ENCODE results near the gene RASGRF1. TPM values are rescaled to one million over a fixed set of nuclear protein-coding genes. Genes with fewer than 3 reads are reported as not detected.

RASGRF1 gene
- total RNA-seq, 1 donor from 2014 or later = not detected

DNA sequence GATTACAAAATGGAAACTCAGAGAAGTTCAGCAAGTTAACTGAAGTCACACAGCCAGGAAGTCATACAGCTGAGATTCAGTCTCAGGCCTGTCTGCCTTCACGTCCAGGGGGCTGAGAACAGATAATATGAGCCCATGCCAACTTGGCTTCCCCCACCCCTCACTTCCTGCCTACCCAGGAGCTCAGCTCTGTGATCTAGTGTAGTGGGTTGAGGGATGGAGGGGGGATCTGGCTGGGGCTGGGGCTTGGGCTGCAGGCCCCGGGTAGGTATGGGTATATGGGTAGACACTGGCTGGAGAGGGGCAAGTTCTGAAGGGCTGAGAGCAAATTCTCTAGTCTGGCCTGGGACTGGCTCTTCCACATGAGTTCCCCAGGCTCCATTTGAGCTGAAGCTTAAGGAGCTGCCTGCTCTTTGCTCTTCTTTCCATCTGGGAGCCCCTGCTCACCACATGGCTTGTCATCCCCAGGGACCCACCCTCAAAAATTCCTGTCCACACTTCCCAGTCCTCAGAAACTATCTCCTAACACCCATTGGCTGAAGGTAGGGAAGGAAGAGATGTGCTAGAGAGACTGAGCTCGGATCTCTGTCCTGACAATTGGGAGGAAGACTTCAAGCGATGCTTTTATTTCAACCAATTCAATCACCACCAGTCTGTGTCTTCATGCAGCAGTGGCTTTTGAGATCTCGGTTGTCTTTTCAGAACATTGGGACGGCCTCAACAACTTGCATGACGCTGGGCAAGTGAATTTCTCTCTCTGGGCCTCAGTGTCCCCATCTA, 2.0 kb downstream of the RASGRF1 start:
- Mint-ChIP-seq H3K27ac (ENCODE audit: unreplicated experiment) (no peak overlapping the region), H3K4me1 (ENCODE audit: unreplicated experiment) (peaks cover 12% of the 10 kb centered on the region), H3K4me3 (ENCODE audit: unreplicated experiment) (no peak overlapping the region), H3K36me3 (ENCODE audit: low read depth, unreplicated experiment) (no peaks in the 10 kb centered on the region), H3K9me3 (ENCODE audit: unreplicated experiment) (no peaks in the 10 kb centered on the region), H3K27me3 (ENCODE audit: unreplicated experiment) (peaks cover 37% of the 10 kb centered on the region)
- no peak for DNase-seq (ENCODE audit: low spot score)
- TF ChIP-seq, protein P1, sequence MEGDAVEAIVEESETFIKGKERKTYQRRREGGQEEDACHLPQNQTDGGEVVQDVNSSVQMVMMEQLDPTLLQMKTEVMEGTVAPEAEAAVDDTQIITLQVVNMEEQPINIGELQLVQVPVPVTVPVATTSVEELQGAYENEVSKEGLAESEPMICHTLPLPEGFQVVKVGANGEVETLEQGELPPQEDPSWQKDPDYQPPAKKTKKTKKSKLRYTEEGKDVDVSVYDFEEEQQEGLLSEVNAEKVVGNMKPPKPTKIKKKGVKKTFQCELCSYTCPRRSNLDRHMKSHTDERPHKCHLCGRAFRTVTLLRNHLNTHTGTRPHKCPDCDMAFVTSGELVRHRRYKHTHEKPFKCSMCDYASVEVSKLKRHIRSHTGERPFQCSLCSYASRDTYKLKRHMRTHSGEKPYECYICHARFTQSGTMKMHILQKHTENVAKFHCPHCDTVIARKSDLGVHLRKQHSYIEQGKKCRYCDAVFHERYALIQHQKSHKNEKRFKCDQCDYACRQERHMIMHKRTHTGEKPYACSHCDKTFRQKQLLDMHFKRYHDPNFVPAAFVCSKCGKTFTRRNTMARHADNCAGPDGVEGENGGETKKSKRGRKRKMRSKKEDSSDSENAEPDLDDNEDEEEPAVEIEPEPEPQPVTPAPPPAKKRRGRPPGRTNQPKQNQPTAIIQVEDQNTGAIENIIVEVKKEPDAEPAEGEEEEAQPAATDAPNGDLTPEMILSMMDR (IDR thresholded peaks at IDR 0.05; ENCODE audit: unreplicated experiment) = no peak

DNA sequence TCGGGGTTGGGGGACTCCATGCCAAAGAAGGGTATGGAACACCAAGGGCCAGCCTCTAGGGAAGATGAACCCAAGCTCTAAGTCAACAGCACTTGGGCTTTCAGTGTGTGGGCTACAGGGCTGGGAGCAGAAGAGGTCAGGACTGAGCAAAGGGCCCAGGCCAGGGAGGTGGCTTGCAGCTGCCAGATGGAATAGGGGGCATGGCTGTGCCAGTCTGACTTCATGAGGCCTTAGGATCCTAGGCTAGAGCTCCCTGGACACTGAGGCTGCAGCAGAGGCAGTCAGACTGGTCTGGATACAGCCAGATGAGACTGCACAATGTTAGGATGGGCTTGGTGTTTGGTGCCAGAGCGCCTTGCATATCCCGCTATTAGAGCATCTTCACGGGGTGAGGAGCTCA, 3.8 kb downstream of the RASGRF1 start:
- Mint-ChIP-seq H3K36me3 (ENCODE audit: low read depth, unreplicated experiment) (no peaks in the 10 kb centered on the region), H3K27me3 (ENCODE audit: unreplicated experiment) (peaks cover 30% of the 10 kb centered on the region)
- DNase-seq (ENCODE audit: low spot score) = no peak

DNA sequence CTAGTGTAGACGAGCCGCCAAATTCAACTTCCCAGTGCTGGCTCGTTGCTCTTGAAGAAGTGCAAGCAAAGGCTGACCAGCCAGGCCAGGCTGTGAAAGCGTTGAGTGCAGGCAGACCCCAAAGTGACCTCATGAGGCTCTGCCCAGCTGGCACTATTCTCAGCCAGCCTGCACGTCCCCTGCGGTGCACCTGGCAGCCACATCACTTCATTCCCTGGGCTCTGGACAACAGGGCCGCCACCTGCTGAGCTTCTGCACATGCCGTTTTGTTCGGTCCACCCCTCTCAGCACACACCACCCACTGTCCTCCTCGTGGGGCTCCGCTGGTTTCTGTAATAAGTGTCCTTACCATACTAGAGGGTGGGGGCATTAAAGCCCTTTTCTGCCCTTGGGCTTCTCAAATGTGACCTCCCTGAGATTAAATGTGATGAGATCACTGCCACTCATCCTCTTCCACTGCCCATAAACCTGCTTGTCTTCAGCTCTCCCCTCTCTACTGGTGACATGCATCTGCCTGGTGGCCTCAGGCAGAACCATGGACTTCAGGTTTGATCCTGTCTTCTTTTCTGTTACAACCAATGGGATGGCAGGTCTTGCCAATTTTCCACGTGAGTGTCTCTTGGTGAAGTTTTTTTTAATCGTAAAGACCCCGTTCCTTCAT, 6.1 kb downstream of the RASGRF1 start:
- no peaks in the 10 kb centered on the region for H3K36me3 Mint-ChIP-seq (ENCODE audit: low read depth, unreplicated experiment)
- TF ChIP-seq, protein P1 (IDR thresholded peaks at IDR 0.05; ENCODE audit: unreplicated experiment) = no peak
- H3K4me3 Mint-ChIP-seq (ENCODE audit: unreplicated experiment) = no peak overlapping the region
- no peaks in the 10 kb centered on the region for H3K4me1 Mint-ChIP-seq (ENCODE audit: unreplicated experiment)
- DNase-seq (ENCODE audit: low spot score) = no peak
- no peak overlapping the region for H3K27ac Mint-ChIP-seq (ENCODE audit: unreplicated experiment)
- H3K9me3 Mint-ChIP-seq (ENCODE audit: unreplicated experiment) = no peaks in the 10 kb centered on the region
- H3K27me3 Mint-ChIP-seq (ENCODE audit: unreplicated experiment) = peaks cover 21% of the 10 kb centered on the region

More for the DNA sequence above, 3.8 kb downstream of the RASGRF1 start:
- no peak overlapping the region for H3K27ac Mint-ChIP-seq (ENCODE audit: unreplicated experiment)
- TF ChIP-seq, protein P1 (IDR thresholded peaks at IDR 0.05; ENCODE audit: unreplicated experiment) = no peak
- H3K4me3 Mint-ChIP-seq (ENCODE audit: unreplicated experiment) = no peak overlapping the region
- no peaks in the 10 kb centered on the region for H3K9me3 Mint-ChIP-seq (ENCODE audit: unreplicated experiment)
- peaks cover 10% of the 10 kb centered on the region for H3K4me1 Mint-ChIP-seq (ENCODE audit: unreplicated experiment)

DNA sequence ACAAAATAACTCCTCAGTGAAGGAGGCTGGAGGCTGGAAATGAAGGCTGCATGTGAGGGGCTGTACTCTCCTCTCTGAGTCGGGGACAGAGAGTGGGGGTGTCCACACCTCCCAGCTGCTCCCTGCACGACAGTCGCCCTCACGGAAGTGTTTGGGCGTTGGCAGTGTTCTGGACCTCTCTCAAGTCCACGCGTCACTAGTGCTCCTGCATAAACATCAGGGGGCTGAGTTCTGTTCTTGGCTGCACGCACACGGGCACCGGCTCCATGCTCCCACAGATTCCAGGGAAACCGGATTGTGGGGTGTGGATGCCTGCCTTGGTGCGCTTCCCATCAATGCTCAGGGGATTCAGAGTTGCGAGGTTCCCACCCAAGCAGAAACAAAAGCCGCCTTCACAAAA, 7.4 kb downstream of the RASGRF1 start:
- DNase-seq (ENCODE audit: low spot score) = no peak
- H3K4me3 Mint-ChIP-seq (ENCODE audit: unreplicated experiment) = no peak overlapping the region

More for the DNA sequence above, 7.4 kb downstream of the RASGRF1 start:
- Mint-ChIP-seq H3K27ac (ENCODE audit: unreplicated experiment) (no peak overlapping the region), H3K27me3 (ENCODE audit: unreplicated experiment) (peaks cover 19% of the 10 kb centered on the region), H3K4me1 (ENCODE audit: unreplicated experiment) (peaks cover 7% of the 10 kb centered on the region), H3K36me3 (ENCODE audit: low read depth, unreplicated experiment) (no peaks in the 10 kb centered on the region), H3K9me3 (ENCODE audit: unreplicated experiment) (no peaks in the 10 kb centered on the region)
- TF ChIP-seq, protein P1 (IDR thresholded peaks at IDR 0.05; ENCODE audit: unreplicated experiment) = no peak
